COR-L47 (cell line): ENCODE results near the gene BHLHA15.
"Not testable (repeated sequence)": the region's sequence is repeated elsewhere in the genome, so short reads cannot be mapped to it uniquely, and the experiment has no call there.

ENCODE experiments used
- DNase-seq: peaks from one replicate; lab custom pipeline; 2025; lab: John Stamatoyannopoulos, UW

The BHLHA15 gene

DNA sequence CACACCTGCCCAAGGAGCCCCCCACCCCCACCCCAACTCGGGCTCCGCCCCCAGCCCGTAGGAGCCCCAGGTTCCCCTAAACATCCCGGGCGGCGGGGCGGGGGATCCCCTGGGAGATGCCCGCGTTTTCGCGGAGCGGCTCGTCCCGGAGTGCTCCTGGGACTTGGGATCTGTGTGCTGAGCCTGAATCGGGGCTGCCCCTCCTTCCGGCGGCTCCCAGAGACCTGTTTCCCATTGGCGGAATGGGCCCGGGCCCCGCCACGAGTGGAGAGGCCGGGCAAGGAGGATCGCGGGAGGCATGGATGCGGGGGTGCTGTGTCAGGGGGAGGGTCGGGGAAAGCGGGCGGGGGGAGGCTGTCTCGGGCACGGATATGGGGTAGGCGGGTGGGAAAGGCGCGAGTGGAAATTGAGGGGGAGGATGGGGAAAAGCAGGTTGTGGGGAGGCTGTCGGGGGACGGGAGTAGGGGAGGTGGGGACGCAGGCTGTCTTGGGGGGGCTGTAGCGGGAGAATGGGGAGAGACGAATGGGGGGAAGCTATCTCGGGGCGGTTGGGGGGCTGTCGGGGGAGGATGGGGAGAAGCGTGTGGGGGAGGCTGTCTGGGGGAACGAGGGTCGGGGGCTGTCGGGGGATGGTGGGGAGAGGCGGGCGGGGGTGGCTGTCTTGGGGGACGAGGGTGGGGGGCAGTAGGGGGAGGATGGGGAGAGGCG, 572 bp upstream of the BHLHA15 start:
- DNase-seq = no peak

DNA sequence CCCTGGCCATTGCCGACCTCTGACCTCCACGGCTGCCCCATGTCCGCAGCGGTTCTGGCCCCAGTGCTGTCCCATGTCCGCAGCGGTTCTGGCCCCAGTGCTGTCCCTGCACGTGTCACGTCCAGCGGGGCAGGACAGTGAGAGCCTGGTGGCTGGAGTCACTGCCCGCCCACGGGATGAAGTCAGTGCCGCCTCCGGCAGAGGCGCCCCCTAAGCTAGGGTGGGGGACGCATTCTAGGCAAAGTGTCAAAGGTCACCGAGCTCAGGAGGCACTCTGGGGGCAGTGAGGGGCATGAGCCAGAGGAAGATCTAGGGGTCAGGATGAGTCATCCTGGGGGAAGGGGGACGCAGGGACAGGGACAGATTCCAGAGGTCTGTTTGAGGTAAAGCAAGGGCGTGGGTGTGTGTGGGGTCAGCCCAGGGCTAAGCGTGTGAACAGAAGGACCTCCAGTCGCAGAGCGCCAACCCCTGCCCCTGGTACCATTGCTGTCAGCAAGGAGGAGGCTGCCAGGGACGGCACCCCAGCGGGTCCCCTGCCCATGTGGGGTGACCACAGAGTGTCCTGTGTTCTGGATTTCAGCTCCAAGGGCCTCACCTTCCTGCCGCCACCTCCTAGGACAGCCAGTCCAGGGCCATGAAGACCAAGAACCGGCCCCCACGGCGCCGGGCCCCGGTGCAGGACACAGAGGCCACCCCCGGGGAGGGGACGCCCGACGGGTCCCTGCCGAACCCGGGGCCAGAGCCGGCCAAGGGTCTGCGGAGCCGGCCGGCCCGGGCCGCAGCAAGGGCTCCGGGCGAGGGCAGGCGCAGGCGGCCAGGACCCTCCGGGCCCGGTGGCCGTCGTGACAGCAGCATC, 665 bp downstream of the BHLHA15 start:
- no peak for DNase-seq

DNA sequence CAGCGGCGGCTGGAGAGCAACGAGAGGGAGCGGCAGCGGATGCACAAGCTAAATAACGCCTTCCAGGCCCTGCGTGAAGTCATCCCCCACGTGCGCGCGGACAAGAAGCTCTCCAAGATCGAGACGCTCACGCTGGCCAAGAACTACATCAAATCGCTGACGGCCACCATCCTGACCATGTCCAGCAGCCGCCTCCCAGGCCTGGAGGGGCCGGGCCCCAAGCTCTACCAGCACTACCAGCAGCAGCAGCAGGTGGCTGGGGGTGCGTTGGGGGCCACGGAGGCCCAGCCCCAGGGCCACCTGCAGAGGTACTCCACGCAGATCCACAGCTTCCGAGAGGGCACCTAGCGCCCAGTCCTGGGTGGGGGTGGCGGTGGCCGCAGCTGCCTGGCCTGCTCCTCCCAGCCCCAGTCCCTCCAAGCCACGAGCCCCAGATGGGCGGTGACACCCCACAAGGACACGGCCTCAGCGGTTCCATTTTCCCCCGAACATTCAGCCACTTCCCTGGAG, 1.3 kb downstream of the BHLHA15 start:
- DNase-seq = no peak

DNA sequence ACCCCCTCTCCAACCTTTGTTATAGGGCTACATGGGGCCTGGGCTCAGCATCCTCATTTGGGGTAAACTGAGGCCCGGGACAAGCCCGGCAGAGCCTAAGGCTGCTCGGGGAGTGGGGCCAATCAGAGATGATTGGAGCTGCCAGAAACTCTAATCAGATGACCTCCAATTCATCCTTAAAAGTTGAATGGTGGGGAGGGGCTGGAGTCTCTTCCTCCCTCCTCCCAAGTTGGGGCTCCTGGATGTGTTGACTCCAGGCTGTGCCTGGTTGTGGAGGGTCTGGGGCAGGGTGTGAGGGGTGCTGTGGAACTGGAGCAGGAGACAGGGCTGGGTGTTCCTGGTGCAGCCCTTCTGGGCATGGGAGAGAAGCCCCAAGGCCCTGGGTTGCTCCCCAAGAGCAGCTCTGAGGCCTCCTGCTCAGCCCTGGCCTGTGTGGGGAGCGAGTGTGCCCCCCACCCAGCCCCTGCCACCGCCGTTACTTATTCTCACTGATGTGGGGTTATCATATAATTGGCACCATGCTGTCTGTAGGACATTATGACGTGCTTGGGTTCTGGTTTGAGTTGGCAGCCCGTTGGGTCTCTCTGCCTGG, 2.2 kb downstream of the BHLHA15 start:
- no peak for DNase-seq

DNA sequence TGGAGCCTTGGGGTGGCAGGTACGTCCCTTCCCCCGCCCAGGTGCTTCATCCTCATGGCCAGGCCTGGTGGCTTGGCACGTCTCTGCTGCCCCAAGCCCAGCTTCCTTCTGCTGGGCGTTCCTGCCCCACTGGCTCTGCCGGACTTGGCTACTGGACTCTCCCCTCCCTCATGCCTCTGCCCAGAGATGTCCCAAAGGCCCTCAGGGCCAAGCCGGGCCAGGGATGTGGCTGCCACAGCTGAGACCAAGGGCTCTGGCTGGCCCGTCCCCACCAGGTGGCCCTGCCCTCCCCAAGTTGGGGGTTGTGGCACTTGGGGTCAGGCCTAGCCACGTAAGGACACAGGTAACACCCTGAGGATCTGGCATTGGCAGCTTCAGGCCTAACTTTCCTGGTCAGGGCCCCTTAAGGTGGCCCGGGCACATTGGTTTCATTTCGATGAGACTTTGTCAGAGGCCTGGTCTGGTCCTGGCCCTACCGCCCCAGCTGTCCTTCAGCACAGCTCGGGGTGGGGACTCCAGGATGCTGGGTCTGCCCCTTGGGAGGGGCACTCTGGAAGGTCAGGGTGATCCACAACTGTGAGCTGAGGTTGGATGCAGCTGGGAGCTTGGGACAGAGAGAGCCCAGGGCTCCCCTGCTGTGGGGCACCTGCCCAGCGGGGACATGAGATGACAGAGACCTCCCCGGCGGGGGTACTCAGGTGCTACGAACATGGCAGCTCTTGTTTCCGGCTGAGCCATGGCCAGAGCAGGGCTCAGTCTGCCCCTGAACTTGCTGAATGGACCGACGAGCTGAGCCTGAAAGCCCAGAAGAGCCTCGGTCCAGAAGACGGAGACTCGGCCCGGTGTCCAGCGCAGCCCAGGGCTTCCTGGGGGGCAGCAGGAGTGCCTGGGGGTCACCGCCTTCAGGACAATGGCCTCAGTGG, 2.9 kb downstream of the BHLHA15 start:
- no peak for DNase-seq

DNA sequence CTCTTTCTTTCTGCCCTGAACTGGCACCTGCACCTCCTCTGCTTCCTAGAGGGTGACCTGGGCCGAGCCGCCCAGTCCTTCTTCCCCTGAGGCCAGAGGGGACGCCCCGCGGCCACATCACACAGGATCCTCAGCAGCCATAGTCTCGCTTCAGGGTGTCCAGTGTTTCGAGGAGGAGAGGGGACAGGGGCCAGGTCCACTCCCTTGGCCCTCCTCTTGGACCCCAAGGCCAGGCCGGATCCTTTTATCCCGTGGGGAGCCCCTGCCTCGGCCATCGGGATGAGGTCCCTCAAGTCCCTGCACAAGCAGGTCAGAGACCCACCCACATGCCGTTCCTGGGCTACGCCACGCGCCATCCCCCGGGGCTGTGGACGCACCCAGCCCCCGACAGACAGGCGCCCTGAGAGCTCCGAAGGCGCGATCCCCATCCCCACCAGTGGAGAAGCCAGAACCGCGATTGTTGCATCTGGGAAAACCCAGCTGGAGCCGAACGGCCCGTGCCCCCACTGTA, 3.6 kb downstream of the BHLHA15 start:
- DNase-seq = no peak

DNA sequence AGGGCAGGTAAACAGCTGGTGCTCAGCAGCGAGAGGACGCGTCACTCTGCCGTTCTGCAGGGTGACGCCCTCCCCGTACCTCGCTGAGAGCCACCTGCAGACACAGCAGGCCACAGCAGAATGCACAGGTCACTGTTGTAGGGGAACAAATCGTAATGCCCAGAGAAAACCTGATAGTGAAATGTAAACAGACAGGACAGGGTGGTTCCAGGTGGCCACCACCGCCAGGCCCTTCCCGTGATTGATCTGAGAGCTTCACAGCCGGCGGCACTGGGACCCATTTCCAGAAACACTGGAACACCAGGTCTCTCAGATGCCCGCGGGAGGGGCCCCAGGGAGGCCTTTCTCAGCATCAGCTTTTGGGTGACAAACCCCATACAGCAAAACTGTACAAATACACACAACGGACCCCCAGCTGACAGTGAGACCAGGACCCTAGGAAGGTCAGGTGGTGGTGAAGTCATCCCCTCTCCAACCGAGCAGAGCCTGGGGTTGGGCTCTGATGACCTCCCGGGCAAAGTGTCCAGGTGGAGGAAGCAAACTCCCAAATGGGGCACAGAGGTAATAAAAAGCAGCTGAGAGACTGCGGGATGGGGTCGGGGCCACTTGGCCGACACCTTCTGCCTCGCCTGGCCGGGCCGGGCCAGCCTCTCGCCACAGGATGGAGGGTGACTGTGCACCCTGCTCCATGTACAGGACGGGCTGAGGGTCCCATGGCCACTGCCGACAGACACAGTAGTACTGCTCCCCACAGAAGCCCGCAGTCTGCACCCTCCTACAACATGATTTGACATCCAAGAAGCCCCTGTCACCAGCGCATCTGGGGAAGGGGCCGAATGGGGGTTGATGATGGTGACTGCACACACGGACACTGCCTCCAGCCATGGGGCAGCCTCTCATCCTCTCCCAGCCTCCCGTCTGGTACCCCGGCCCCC, 4.6 kb downstream of the BHLHA15 start:
- no peak for DNase-seq

DNA sequence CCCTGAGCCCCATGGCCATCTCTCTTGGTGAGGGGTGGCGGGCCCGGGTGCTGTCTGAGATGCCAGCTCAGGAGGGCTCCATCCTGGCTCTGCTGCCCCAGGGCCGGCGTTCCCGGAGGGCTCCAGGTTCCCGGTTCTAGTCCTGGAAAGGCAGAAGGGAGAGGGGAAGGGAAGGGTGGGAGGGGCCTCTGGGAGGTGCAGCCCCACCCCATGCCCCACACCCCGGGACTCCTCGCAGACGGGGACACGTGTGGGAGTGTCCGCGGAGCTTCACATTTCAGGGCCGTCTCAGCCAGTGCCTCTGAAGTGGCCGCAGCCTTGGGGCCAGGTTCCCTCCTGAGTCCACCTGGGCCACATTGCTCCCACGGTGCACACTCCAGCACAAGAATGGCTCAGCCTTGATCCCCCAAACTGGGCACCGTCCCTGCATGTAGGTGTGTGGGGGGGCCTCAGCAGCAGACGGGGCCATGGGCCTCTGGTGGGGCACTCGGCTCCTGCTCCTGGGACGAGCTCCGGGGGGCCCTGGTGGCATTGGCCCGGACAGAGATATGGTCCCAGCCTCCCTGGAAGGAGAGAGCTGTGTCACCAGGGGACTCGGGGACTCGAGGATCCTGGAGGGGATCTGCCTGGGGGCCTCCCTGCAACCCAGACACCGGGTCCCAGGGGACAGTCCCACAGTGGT, 5.8 kb downstream of the BHLHA15 start:
- no peak for DNase-seq

DNA sequence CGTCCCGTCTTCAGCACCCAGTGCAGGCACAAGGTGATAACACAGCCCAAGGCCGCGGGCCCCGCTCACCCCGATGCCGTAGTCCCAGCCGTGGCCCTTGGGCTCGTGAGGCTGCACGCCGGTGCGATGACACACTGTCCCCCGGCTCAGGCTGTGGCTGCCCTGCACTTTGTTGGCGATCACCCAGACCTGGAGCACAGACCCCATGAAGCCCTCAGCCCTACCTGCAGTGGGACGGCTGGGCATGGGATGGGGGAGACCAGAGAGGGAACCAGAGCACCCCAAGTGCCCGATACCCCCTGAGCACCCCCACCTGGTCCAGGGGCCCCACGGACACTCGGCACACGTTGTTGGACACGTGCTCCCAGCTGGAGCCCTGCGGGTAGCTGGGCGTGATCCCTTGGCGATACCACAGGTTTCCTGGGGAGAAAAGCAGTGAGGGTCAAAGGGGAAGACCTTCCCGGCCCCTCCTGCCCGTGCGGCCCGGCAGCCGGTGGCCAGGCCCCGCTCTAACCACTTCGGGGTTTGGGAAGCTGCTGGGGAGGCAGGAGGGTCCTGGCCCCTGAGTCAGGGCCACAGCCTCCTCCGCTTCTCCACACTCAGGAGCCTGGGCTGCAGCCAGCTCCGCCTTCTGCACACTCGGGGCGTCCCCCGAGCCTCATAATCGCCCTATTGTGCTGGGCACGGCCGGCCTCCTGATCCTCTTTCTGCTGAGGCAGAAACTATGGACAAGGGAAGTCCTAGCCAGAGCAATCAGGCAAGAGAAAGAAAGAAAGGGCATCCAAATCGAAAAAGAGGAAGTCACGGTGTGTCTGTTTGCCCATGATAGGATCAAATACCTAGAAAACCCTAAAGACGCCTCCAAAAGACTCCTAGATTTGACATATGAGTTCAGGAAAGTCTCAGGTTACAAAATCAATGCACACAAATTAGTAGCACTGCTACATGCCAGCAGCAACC, 6.7 kb downstream of the BHLHA15 start:
- no peak for DNase-seq

DNA sequence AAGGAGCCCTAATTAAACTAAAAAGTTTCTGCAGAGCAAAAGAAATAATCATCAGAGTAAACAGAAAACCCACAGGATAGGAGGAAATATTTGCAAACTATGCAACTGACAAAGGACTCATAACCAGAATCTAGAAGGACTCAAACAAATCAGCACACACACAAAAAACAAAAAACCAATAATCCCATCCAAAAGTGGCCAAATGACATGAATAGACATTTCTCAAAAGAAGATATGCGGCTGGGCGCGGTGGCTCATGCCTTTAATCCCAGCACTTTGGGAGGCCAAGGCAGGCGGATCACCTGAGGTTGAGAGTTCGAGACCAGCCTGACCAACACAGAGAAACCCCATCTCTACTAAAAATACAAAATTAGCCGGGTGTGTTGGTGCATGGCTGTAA, 8.1 kb downstream of the BHLHA15 start:
- DNase-seq = not testable (repeated sequence)

DNA sequence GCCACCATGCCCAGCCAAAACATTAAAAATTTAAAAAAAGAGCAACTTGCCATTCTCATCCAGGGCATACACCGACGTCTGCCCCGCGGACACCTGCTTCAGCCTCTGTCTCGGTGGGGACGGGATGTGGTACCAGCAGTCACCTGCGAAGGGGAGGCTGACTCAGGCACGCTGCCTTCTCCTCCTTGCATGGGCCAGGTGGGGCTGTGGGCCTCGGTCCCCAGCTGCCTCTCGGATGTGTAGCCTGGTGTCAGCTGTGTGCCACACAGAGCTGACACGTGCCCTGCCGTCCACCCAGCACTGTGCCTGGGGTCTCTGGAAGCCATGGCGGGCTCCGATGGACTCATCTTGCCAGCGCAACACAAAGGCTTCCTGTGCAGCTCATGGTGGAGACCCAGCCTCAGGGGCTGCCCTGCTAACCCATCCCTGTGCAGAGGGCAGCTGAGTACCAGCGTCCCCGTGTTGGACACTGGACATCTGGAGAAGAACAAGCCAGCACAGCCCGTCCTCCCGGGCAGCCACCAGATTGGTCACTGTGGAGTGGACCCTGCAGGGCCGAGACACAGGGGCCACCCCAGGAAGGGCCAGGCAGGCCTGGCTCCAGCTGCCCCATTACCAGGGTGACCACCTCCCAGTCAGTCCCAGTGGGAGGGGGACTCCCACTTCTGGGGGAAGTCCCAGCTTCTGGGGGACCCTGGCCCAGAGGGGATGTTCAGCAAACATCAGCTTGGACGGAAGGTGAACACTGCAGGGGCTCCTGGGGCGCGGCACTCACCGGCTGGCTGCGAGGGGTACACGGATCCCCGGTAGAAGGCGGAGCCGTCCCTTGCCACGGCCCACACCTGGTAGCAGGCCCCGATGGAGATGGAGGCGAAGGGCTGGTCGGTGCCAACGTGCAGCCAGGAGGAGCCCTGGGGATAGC, 10.6 kb downstream of the BHLHA15 start:
- DNase-seq = no peak

DNA sequence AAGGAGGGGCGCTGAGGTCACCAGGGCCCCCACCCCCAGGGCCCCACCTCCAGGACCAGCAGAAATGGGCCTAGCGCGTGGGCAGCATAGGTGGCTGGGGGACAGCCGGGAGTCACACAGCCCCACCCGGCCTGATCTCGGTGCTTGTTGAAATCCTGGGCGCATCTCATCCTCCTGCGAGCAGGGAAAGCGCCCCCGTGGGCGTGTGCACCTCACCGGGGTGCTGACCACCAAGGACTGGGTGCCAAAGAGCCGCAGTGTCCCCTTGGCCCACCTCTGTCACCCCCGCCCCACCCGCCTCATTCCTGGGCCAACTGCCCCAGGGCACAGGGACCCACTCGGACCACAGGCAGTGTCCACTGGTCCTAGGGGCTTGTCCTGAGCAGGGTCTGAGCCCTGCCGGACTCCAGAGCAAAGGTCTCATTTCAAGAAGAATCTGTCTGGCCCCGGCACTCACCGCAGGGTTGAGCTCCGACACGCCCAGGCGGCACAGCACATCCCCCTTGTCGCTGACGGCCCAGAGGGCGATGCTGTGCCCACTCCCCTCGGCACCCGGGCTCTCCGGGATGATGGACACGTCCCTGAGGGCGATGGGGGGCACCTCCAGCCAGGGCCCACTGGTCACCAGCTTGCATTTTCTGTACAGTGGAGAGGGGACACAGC, 11.4 kb downstream of the BHLHA15 start:
- DNase-seq = no peak

DNA sequence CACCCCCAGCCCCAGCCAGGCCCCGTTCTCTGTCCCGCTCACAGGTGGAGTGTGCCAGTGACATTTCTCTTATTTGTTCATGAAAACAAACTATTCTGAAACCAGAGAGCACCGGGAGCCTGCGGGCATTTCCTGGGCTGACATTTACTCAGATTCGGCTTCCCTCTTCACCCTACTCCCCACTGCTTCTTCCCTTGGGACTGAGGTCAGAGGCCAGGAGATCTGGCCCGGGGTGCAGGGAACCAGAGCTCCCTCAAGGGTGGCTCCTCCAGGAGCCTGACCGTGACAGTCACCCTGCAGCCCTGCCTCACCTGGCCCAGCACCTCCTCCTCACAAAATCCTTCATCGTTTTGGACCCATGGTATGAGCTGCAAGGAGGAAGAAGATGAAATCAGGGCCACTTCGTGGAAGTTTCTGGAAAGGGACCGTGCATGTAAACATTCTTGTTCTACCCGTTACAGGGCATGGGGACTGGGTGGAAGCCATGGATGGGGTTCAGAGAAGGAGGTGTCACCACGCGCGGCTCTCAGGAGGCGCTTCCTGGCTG, 12.2 kb downstream of the BHLHA15 start:
- no peak for DNase-seq

DNA sequence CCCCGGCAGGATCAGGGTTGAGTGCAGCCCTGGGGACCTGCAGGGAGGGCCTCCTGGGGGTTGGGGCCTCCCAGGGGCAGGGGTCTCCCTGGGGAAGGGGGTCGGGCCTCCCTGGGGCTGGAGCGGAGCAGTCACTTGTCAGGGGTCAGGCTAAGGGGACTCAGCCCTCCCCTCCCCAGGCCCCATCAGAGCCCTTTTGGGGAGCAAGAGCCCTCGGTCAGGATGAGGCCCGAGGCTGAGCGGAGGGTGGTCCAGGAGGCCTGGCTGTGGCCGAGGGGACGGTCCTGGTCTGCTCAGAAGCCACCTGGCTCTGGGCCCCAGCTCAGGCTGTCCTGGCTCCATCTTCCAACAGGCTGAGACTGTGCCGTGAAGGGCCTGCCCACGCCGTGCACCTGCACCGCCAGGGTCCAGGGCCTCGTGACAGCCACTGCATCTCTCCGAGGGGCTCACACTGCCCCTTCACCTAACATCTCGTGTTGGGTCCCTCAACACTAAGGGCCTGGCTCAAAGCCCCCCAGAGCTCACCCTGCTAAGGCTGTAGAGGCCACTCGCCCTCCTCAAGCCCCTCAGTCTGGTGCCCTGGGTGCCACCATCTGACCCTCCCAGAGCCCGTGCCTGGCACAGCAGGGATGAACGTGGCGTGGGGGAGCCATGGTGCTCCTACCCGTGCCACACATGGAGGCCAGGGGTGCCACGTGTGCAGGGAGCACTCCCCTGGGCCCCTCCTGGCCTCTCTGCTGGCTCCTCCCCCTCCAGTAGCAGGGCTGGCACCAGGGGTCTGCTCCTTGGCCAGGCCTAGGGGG, 12.9 kb downstream of the BHLHA15 start:
- no peak for DNase-seq

DNA sequence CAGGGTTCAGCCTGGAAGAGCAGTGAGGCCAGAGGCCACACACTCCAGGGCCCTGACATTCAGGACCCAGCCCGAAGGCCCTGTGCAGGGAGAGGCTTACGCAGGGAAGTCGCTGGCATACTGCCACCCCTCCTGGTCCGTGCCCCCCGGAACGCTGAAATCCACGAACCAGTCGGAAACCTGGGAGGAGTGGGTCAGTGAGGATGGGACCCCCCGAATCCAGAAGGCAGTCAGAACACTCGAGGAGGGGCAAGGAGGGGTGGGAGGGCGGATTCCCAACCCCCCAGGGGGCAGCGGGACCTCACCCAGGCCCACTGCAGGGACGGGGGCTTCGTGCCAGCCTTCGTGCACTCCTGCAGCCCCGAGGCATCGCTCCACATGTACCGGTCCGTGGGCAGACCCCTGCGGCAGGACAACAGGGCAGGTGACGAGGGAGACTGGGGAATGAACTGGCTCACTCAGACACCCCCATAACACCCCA, 13.5 kb downstream of the BHLHA15 start:
- DNase-seq = no peak
